Hepatocyte (in vitro differentiated cells): Measurements from ENCODE around the gene RCN1. TPM values are rescaled to one million over a fixed set of nuclear protein-coding genes. Genes with fewer than 3 reads are reported as not detected.
"Not testable (repeated sequence)": the region's sequence is repeated elsewhere in the genome, so short reads cannot be mapped to it uniquely, and the experiment has no call there.

Experiments
- DNase-seq: peaks from one replicate; pipeline ENCODE4 v3.0.0-alpha.2; 2016; ENCODE audit warnings: low spot score
- H2AFZ ChIP-seq: fragments of 200-600 bp; sonication (generic); 2 replicates; pipeline ENCODE4 v1.6.0; 2016; ENCODE audit warnings: antibody characterized with exemption, mild to moderate bottlenecking
- H3K27ac ChIP-seq: fragments of 200-600 bp; sonication (generic); 2 replicates; pipeline ENCODE4 v1.5.1; 2016; ENCODE audit warnings: mild to moderate bottlenecking
- H3K27me3 ChIP-seq: fragments of 200-600 bp; sonication (generic); 2 replicates; pipeline ENCODE4 v1.6.1; 2016
- H3K36me3 ChIP-seq: fragments of 200-600 bp; sonication (generic); replicated peaks from 2 replicates; pipeline ENCODE4 v1.5.1; 2016; ENCODE audit warnings: low read depth; ENCODE audit not compliant: insufficient read depth
- H3K4me1 ChIP-seq: fragments of 200-600 bp; sonication (generic); 2 replicates; pipeline ENCODE4 v1.5.1; 2016; ENCODE audit warnings: mild to moderate bottlenecking, moderate library complexity; ENCODE audit not compliant: insufficient read depth
- H3K4me2 ChIP-seq: fragments of 200-600 bp; sonication (generic); 2 replicates; pipeline ENCODE4 v1.6.0; 2016
- H3K4me3 ChIP-seq: fragments of 200-600 bp; sonication (generic); 2 replicates; pipeline ENCODE4 v1.5.1; 2016; ENCODE audit warnings: mild to moderate bottlenecking
- H3K79me2 ChIP-seq: fragments of 200-600 bp; sonication (generic); 2 replicates; pipeline ENCODE4 v1.6.0; 2017; ENCODE audit warnings: mild to moderate bottlenecking
- H3K9me2 ChIP-seq: fragments of 200-600 bp; sonication (generic); replicated peaks from 2 replicates; pipeline ENCODE4 v1.6.0; 2017; ENCODE audit warnings: mild to moderate bottlenecking; ENCODE audit not compliant: insufficient read depth
- H3K9me3 ChIP-seq: fragments of 200-600 bp; sonication (generic); 2 replicates; pipeline ENCODE4 v1.5.1; 2016; ENCODE audit warnings: low read depth, mild to moderate bottlenecking
- H4K20me1 ChIP-seq: fragments of 200-600 bp; sonication (generic); 2 replicates; pipeline ENCODE4 v1.6.0; 2016; ENCODE audit warnings: mild to moderate bottlenecking; ENCODE audit not compliant: insufficient read depth, poor library complexity, severe bottlenecking
- CTCF ChIP-seq: fragments of 200-600 bp; sonication (generic); IDR thresholded peaks from 2 replicates; pipeline ENCODE4 v1.5.1; 2016; ENCODE audit warnings: antibody characterized with exemption, mild to moderate bottlenecking; ENCODE audit not compliant: poor library complexity
- EZH2 ChIP-seq: fragments of 200-600 bp; sonication (generic); IDR thresholded peaks from 2 replicates; pipeline ENCODE4 v1.6.1; 2016; ENCODE audit warnings: antibody characterized with exemption, mild to moderate bottlenecking, borderline replicate concordance
- EZH2phosphoT487 ChIP-seq: fragments of 200-600 bp; sonication (generic); IDR thresholded peaks from one replicate; pipeline ENCODE4 v1.6.1; 2018; ENCODE audit warnings: antibody characterized with exemption, mild to moderate bottlenecking, low read depth, moderate library complexity; ENCODE audit not compliant: unreplicated experiment, severe bottlenecking
- WGBS: methylation state at CpG from one replicate; pipeline ENCODE4 v1.1.6; 2016; ENCODE audit warnings: low lambda C conversion rate; ENCODE audit errors: missing lambda C conversion rate; 5-methylcytosine and 5-hydroxymethylcytosine counted together
- polyA plus RNA-seq: library from polyadenylated mRNA; unstranded; fragments of >200 nt; fragmentation: Nextera tagmentation; extraction: Ambion mirVana; gene quantifications from 2 replicates; pipeline ENCODE4 v1.2.1, GENCODE V29; 2016
- total RNA-seq: library from RNA; depleted of rRNA; stranded (reverse); fragments of >200 nt; gene quantifications from 2 replicates; pipeline ENCODE4 v1.2.3, GENCODE V29; 2014

RCN1 gene
- total and polyA plus RNA-seq, 2 experiments from 2014 or later, result 258 to 412 TPM

- no peak overlapping the region for H3K4me3 ChIP-seq
- no peaks in the 10 kb centered on the region for H3K36me3 ChIP-seq
- H4K20me1 ChIP-seq, result no peaks in the 10 kb centered on the region
- H3K27ac ChIP-seq, result no peak overlapping the region
- WGBS, result 89% methylated on average over 6 of the region's 6 CpGs
- H3K4me1 ChIP-seq, result no peaks in the 10 kb centered on the region
- no peak overlapping the region for H2AFZ ChIP-seq
- no peaks in the 10 kb centered on the region for H3K79me2 ChIP-seq
- DNase-seq, result no peak
- TF ChIP-seq CTCF, result no peak
- TF ChIP-seq EZH2, result no peak
- no peak for TF ChIP-seq EZH2phosphoT487
- H3K9me3 ChIP-seq, result no peaks in the 10 kb centered on the region
- H3K27me3 ChIP-seq, result peaks cover 7% of the 10 kb centered on the region
- H3K9me2 ChIP-seq, result no peaks in the 10 kb centered on the region
- H3K4me2 ChIP-seq, result no peak overlapping the region
Measured at GRCh38 chr11:32059686-32060462, 31.0 kb upstream of the RCN1 start.

GRCh38 chr11:32062540-32062939, 28.3 kb upstream of the RCN1 start:
- Histone ChIP-seq H3K4me1 (no peaks in the 10 kb centered on the region), H3K9me3 (no peaks in the 10 kb centered on the region), H2AFZ (no peak overlapping the region), H3K4me3 (no peak overlapping the region), H3K27me3 (peaks cover 7% of the 10 kb centered on the region), H3K27ac (no peak overlapping the region), H3K9me2 (no peaks in the 10 kb centered on the region), H3K4me2 (no peak overlapping the region), H3K79me2 (no peaks in the 10 kb centered on the region), H3K36me3 (no peaks in the 10 kb centered on the region), H4K20me1 (no peaks in the 10 kb centered on the region)
- no peak for DNase-seq
- TF ChIP-seq EZH2, result no peak
- TF ChIP-seq CTCF, result no peak
- TF ChIP-seq EZH2phosphoT487, result no peak
- WGBS, result 93% methylated on average over 3 of the region's 3 CpGs

GRCh38 chr11:32063031-32063430, 27.8 kb upstream of the RCN1 start:
- H3K9me3 ChIP-seq, H3K4me2 ChIP-seq, H4K20me1 ChIP-seq, H3K4me3 ChIP-seq, H3K27me3 ChIP-seq, H3K36me3 ChIP-seq, H3K79me2 ChIP-seq, H2AFZ ChIP-seq, H3K4me1 ChIP-seq, DNase-seq, H3K27ac ChIP-seq, H3K9me2 ChIP-seq: not testable (repeated sequence)
- 87% methylated on average over 3 of the region's 3 CpGs for WGBS

GRCh38 chr11:32065865-32066629, 24.8 kb upstream of the RCN1 start:
- no peaks in the 10 kb centered on the region for H3K36me3 ChIP-seq
- WGBS, result 80% methylated on average over 8 of the region's 8 CpGs
- H3K9me2 ChIP-seq, result no peaks in the 10 kb centered on the region
- H3K4me2 ChIP-seq, result no peak overlapping the region
- no peaks in the 10 kb centered on the region for H3K79me2 ChIP-seq
- no peak overlapping the region for H3K27ac ChIP-seq
- no peaks in the 10 kb centered on the region for H3K9me3 ChIP-seq
- H3K4me1 ChIP-seq, result peaks cover 12% of the 10 kb centered on the region
- H2AFZ ChIP-seq, result no peak overlapping the region
- no peaks in the 10 kb centered on the region for H4K20me1 ChIP-seq
- TF ChIP-seq CTCF, result no peak
- no peak for TF ChIP-seq EZH2phosphoT487
- no peak for TF ChIP-seq EZH2
- no peak for DNase-seq
- no peaks in the 10 kb centered on the region for H3K27me3 ChIP-seq
- no peak overlapping the region for H3K4me3 ChIP-seq
